Transverse colon (tissue), 4 donors: Measurements from ENCODE around the gene KCNH6. TPM values are rescaled to one million over a fixed set of nuclear protein-coding genes. Genes with fewer than 3 reads are reported as not detected.

Source experiments
- DNase-seq: peaks from one replicate; pipeline ENCODE4 v3.0.0-alpha.2; 2019
- H3K27ac ChIP-seq, 4 donors: fragments of 200-600 bp; sonication (generic); 2 replicates each; pipeline ENCODE4 v1.5.1; 2016 to 2018; ENCODE audit warnings: inconsistent platforms in 4 of 4
- H3K27me3 ChIP-seq: fragments of 200-600 bp; sonication (generic); 2 replicates; pipeline ENCODE4 v1.5.1; 2017; ENCODE audit warnings: inconsistent platforms
- H3K36me3 ChIP-seq, 4 donors: fragments of 200-600 bp; sonication (generic); 2 replicates each; pipeline ENCODE4 v1.5.1; 2017 to 2019; ENCODE audit warnings: inconsistent platforms in 4 of 4
- H3K4me1 ChIP-seq, 4 donors: fragments of 200-600 bp; sonication (generic); 2 replicates each; pipeline ENCODE4 v1.5.1; 2017 to 2020; ENCODE audit warnings: inconsistent platforms in 4 of 4
- H3K4me3 ChIP-seq, 4 donors: fragments of 200-600 bp; sonication (generic); 1 replicate in 1 of 4; 2 replicates in 3 of 4; pipeline versions ENCODE4 v1.5.1 to v1.6.1; 2017 to 2019; ENCODE audit warnings: inconsistent platforms in 4 of 4
- H3K9me3 ChIP-seq, 2 donors: fragments of 200-600 bp; sonication (generic); 2 replicates each; pipeline ENCODE4 v1.5.1; 2017 to 2019; ENCODE audit warnings: inconsistent platforms in 2 of 2
- EP300 ChIP-seq: sonication (generic); formaldehyde crosslinking; IDR thresholded peaks from one replicate; pipeline ENCODE4 v1.6.1; 2017; ENCODE audit warnings: antibody characterized with exemption, low read depth
- POLR2A ChIP-seq: fragments of 450-650 bp; IDR thresholded peaks from one replicate; pipeline ENCODE4 v1.6.1; 2016; ENCODE audit warnings: antibody characterized with exemption, mild to moderate bottlenecking, moderate library complexity
- POLR2AphosphoS5 ChIP-seq, 3 donors: sonication (generic); formaldehyde crosslinking; IDR thresholded peaks; one replicate each; pipeline ENCODE4 v1.6.1; 2016; ENCODE audit warnings: antibody characterized with exemption in 3 of 3
- WGBS, 2 donors: methylation state at CpG; one replicate each; pipeline ENCODE4 v1.1.5; 2018; ENCODE audit warnings: low coverage in 1 of 2; 5-methylcytosine and 5-hydroxymethylcytosine counted together
- in situ Hi-C, 4 donors: fragments of 200-750 bp; cut with MboI; loops; one replicate each; pipeline versions ENCODE4 v1.15.0 to v1.15.1; 2017; ENCODE audit warnings: low sequenced_read_pairs in 3 of 4, low pct_ligation_motif_present in 1 of 4, low pct_unique_long_range_greater_than_20kb in 1 of 4
- intact Hi-C: fragments of 100-400 bp; cut with DNase I; formaldehyde crosslinking; loops from one replicate; pipeline ENCODE4 v1.15.1; 2023; ENCODE audit warnings: low total_unique reads
- total RNA-seq, 4 donors: library from RNA; depleted of rRNA; stranded (reverse); fragments of >200 nt; gene quantifications; one replicate each; pipeline ENCODE4 v1.1.0, GENCODE V29; 2016
- TF ChIP-seq, protein P1 (sequence below), 5 experiments: fragments of 200-600 bp in 3 of 5; fragments of 450-650 bp in 2 of 5; sonication (generic) in 3 of 5; IDR thresholded peaks; 1 replicate in 2 of 5; 2 replicates in 3 of 5; pipeline ENCODE4 v1.5.1; 2016 to 2017; ENCODE audit warnings: antibody characterized with exemption in 5 of 5, inconsistent platforms in 3 of 5, mild to moderate bottlenecking in 2 of 5, moderate library complexity in 1 of 5

KCNH6 gene
- total RNA-seq, 4 donors from 2014 or later: 0.48 to 0.96 TPM; not detected in 2

DNA sequence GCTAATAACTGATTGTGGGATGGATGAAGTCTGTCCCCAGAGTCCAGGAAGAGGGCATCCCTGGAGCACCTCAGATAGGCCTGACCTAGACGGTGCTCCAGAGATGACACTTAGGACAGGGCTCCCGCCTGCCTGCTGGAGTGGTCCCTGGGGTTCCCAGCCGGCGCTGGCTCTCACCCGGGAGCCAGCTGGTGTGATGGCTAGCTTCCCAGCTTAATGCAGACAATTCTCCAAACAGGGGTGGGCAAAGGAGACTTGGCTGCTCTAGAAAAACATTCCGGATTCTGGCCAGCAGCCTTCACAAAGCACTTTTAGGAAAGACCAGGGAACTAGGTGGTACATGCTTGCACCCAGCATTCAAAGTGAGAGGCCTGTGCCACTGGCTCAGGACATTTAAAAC, 27.7 kb upstream of the KCNH6 start:
- TF ChIP-seq EP300 (no peak), POLR2AphosphoS5 (IDR thresholded peaks at IDR 0.05) (no peak), POLR2A (no peak)
- TF ChIP-seq, protein P1, sequence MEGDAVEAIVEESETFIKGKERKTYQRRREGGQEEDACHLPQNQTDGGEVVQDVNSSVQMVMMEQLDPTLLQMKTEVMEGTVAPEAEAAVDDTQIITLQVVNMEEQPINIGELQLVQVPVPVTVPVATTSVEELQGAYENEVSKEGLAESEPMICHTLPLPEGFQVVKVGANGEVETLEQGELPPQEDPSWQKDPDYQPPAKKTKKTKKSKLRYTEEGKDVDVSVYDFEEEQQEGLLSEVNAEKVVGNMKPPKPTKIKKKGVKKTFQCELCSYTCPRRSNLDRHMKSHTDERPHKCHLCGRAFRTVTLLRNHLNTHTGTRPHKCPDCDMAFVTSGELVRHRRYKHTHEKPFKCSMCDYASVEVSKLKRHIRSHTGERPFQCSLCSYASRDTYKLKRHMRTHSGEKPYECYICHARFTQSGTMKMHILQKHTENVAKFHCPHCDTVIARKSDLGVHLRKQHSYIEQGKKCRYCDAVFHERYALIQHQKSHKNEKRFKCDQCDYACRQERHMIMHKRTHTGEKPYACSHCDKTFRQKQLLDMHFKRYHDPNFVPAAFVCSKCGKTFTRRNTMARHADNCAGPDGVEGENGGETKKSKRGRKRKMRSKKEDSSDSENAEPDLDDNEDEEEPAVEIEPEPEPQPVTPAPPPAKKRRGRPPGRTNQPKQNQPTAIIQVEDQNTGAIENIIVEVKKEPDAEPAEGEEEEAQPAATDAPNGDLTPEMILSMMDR (IDR thresholded peaks at IDR 0.05): no peak
- H3K4me1 ChIP-seq: no peaks in the 10 kb centered on the region
- H3K27ac ChIP-seq: no peak overlapping the region
- H3K27me3 ChIP-seq: no peaks in the 10 kb centered on the region
- no peak overlapping the region for H3K4me3 ChIP-seq
- intact Hi-C loops (no loop called here), in situ Hi-C loops (no loop called here)
- no peak for DNase-seq
- no peaks in the 10 kb centered on the region for H3K36me3 ChIP-seq
- 72 to 90% methylated on average over 2 to 6 of the region's 6 CpGs for WGBS, 2 donors
- no peaks in the 10 kb centered on the region for H3K9me3 ChIP-seq

DNA sequence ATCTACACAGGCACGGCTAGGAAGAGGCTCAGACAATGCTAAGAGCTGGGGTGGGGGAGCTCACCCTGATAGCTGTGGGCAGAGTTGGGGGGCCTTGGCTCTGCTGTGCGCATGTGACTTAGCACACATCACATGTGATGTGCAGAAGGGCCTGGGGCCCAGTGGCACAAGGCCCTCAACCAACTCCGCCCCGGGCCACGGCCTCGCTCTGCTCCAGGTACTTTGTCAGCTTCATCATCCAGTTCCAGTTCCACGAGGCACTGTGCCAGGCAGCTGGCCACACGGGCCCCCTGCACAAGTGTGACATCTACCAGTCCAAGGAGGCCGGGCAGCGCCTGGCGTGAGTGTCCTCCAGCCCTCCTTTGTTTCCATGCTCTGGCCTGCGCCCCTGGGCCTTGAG, 27.0 kb upstream of the KCNH6 start:
- Histone ChIP-seq H3K9me3 (no peaks in the 10 kb centered on the region), H3K36me3 (no peaks in the 10 kb centered on the region), H3K4me3 (no peak overlapping the region), H3K27ac (no peak overlapping the region), H3K27me3 (no peaks in the 10 kb centered on the region), H3K4me1 (no peaks in the 10 kb centered on the region)
- intact Hi-C loops (no loop called here), in situ Hi-C loops (no loop called here)
- WGBS, 2 donors: 84 to 91% methylated on average over 5 to 12 of the region's 12 CpGs
- DNase-seq: no peak
- TF ChIP-seq EP300: no peak
- TF ChIP-seq, protein P1 (IDR thresholded peaks at IDR 0.05): no peak
- no peak for TF ChIP-seq POLR2AphosphoS5 (IDR thresholded peaks at IDR 0.05)
- TF ChIP-seq POLR2A: no peak

DNA sequence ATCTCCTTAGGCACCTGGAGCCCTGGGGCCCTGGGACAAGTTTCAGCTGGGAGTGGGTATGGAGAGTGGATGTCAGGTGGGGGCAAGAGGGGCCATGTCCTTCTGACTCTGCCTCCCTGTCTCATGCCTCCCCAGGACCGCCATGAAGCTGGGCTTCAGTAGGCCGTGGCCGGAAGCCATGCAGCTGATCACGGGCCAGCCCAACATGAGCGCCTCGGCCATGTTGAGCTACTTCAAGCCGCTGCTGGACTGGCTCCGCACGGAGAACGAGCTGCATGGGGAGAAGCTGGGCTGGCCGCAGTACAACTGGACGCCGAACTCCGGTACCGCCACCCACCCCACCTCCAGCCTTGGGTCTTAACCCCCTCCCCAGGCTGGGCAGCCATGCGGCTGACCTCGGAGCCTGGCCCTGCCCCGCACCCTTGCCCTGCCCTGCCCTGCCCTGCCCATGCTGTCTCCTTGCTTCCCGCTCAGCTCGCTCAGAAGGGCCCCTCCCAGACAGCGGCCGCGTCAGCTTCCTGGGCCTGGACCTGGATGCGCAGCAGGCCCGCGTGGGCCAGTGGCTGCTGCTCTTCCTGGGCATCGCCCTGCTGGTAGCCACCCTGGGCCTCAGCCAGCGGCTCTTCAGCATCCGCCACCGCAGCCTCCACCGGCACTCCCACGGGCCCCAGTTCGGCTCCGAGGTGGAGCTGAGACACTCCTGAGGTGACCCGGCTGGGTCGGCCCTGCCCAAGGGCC, 26.3 kb upstream of the KCNH6 start:
- DNase-seq: no peak
- Histone ChIP-seq H3K4me1 (no peaks in the 10 kb centered on the region), H3K9me3 (no peaks in the 10 kb centered on the region), H3K4me3 (no peak overlapping the region), H3K27ac (no peak overlapping the region), H3K27me3 (no peaks in the 10 kb centered on the region), H3K36me3 (no peaks in the 10 kb centered on the region)
- WGBS, 2 donors: 93% methylated on average over 34 of the region's 36 CpGs; no CpG with 5 or more reads in 1 of the 2 donors
- intact Hi-C loops: no loop called here
- in situ Hi-C loops: no loop called here
- TF ChIP-seq EP300 (no peak), POLR2AphosphoS5 (IDR thresholded peaks at IDR 0.05) (no peak), POLR2A (no peak)
- TF ChIP-seq, protein P1 (IDR thresholded peaks at IDR 0.05): no peak

DNA sequence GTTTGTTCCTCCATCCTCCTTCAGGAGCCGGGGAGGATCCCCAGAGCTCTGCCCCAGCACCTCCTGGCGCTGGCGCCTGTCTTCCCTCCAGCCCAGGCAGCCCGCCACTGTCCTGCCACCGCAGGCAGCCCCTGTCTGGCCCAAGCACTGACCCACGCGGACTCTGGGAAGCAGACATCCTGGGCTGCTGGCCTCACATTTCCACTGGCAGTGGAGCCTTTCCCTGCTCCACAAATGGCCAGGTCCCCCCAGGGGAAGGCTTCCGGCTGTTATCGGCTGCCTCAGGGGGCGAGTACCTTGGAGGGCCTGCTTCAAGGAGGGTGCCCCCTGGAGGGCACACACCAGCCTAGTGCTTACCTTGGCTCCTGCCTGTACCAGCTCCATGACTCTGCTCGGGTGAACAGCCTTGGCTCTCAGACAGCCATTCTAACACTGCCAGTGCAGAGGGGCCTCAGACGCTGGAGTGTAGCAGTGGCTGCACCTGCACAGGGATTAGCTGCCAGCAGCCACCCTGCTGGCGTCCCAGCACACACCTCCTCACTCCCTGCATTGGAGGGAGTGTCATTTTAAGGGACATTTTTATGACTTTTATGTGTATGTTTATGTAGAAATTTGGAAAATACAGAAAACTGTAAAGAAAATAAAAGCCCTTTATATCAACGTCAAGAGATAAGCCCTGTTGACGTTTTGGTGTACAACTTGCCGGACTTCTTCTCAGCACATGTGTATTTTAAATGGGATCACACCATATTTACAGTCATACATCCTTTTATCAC, 25.3 kb upstream of the KCNH6 start:
- Histone ChIP-seq H3K4me3 (no peak overlapping the region), H3K36me3 (no peaks in the 10 kb centered on the region), H3K4me1 (no peaks in the 10 kb centered on the region), H3K9me3 (no peaks in the 10 kb centered on the region), H3K27me3 (no peaks in the 10 kb centered on the region), H3K27ac (peak overlapping the region in 1 of 4 donors; percentile 45)
- WGBS, 2 donors: 54 to 71% methylated on average over 5 to 16 of the region's 16 CpGs
- no peak for DNase-seq
- TF ChIP-seq POLR2AphosphoS5 (IDR thresholded peaks at IDR 0.05) (no peak), EP300 (no peak), POLR2A (no peak)
- TF ChIP-seq, protein P1 (IDR thresholded peaks at IDR 0.05): no peak
- intact Hi-C loops: no loop called here
- in situ Hi-C loops: no loop called here
